Keratinocyte (primary cell): ENCODE results near the gene MAGI2. TPM values are rescaled to one million over a fixed set of nuclear protein-coding genes. Genes with fewer than 3 reads are reported as not detected.
"Not testable (repeated sequence)": the region's sequence is repeated elsewhere in the genome, so short reads cannot be mapped to it uniquely, and the experiment has no call there.

ENCODE experiments used
- DNase-seq: peaks from one replicate; pipeline ENCODE4 v3.0.0-alpha.2; 2011; ENCODE audit warnings: low read depth, missing footprints, low spot score
- FAIRE-seq: peaks from 2 replicates; lab custom pipeline; 2011; peaks lifted over from hg19 to GRCh38; lab: Jason Lieb, UNC
- H2AFZ ChIP-seq: 2 replicates; pipeline ENCODE4 v1.6.0; 2012; ENCODE audit warnings: low read length, control low read depth, inconsistent platforms; ENCODE audit not compliant: control insufficient read depth
- H3K27ac ChIP-seq: 2 replicates; pipeline ENCODE4 v1.5.1; 2011; ENCODE audit warnings: low read length; ENCODE audit not compliant: control insufficient read depth, insufficient read depth
- H3K27me3 ChIP-seq: 3 replicates; pipeline ENCODE4 v1.6.0; 2011; ENCODE audit warnings: low read length; ENCODE audit not compliant: control insufficient read depth, insufficient read depth; ENCODE audit errors: extremely low read depth
- H3K36me3 ChIP-seq, 2 experiments: 2 replicates in 1 of 2; 3 replicates in 1 of 2; pipeline ENCODE4 v1.5.1; 2011; ENCODE audit warnings: low read length in 2 of 2, mild to moderate bottlenecking in 1 of 2; ENCODE audit not compliant: control insufficient read depth in 2 of 2, insufficient read depth in 2 of 2; ENCODE audit errors: extremely low read depth in 1 of 2
- H3K4me1 ChIP-seq: 3 replicates; pipeline ENCODE4 v1.5.1; 2011; ENCODE audit warnings: low read length; ENCODE audit not compliant: control insufficient read depth, insufficient read depth; ENCODE audit errors: extremely low read depth
- H3K4me2 ChIP-seq: 3 replicates; pipeline ENCODE4 v1.6.0; 2011; ENCODE audit warnings: low read depth, low read length; ENCODE audit not compliant: control insufficient read depth, insufficient read depth; ENCODE audit errors: extremely low read depth
- H3K4me3 ChIP-seq, 3 experiments: fragments of 200-600 bp in 1 of 3; sonication (generic) in 1 of 3; 2 replicates in 2 of 3; 3 replicates in 1 of 3; pipeline ENCODE4 v1.5.1; 2011 to 2016; ENCODE audit warnings: low read length in 3 of 3, mild to moderate bottlenecking in 3 of 3, control low read depth in 2 of 3, inconsistent platforms in 1 of 3, low read depth in 1 of 3, mixed read lengths in 1 of 3, mixed run types in 1 of 3, moderate library complexity in 1 of 3; ENCODE audit not compliant: control insufficient read depth in 2 of 3, insufficient read depth in 2 of 3; ENCODE audit errors: extremely low read depth in 1 of 3
- H3K79me2 ChIP-seq: 2 replicates; pipeline ENCODE4 v1.6.0; 2012; ENCODE audit warnings: low read length; ENCODE audit not compliant: control insufficient read depth, insufficient read depth
- H3K9ac ChIP-seq: 3 replicates; pipeline ENCODE4 v1.6.0; 2011; ENCODE audit warnings: low read length; ENCODE audit not compliant: control insufficient read depth, insufficient read depth; ENCODE audit errors: extremely low read depth
- H3K9me1 ChIP-seq: 3 replicates; pipeline ENCODE4 v1.6.0; 2011; ENCODE audit warnings: low read length; ENCODE audit not compliant: control insufficient read depth, insufficient read depth; ENCODE audit errors: extremely low read depth
- H3K9me3 ChIP-seq: 2 replicates; pipeline ENCODE4 v1.5.1; 2012; ENCODE audit warnings: low read depth, low read length; ENCODE audit not compliant: control insufficient read depth
- H4K20me1 ChIP-seq: 3 replicates; pipeline ENCODE4 v1.6.0; 2011; ENCODE audit warnings: low read length; ENCODE audit not compliant: control insufficient read depth, insufficient read depth; ENCODE audit errors: extremely low read depth
- EZH2 ChIP-seq: IDR thresholded peaks from one replicate; pipeline ENCODE4 v1.6.1; 2012; ENCODE audit warnings: inconsistent platforms, mild to moderate bottlenecking, low read length, moderate library complexity
- dilution Hi-C: fragments of 300-500 bp; cut with MboI; formaldehyde crosslinking; loops from one replicate; pipeline ENCODE4 v1.7.0; 2020; ENCODE audit warnings: low sequenced_read_pairs; ENCODE audit not compliant: extremely low pct_ligation_motif_present
- polyA plus RNA-seq, 5 experiments: library from polyadenylated mRNA; depleted of rRNA in 3 of 5; stranded (reverse) in 3 of 5; stranded (forward) in 1 of 5; unstranded in 1 of 5; fragments of >200 nt; gene quantifications; 1 replicate in 1 of 5; 2 replicates in 3 of 5; 3 replicates in 1 of 5; pipeline versions ENCODE4 v1.2.1 to v1.2.3, GENCODE V29; 2011 to 2012; ENCODE audit warnings: missing spikeins in 2 of 5, low read depth in 1 of 5, low replicate concordance in 1 of 5
- TF ChIP-seq, protein P1 (sequence below), 3 experiments: IDR thresholded peaks in 1 of 3; conservative IDR thresholded peaks in 1 of 3; optimal IDR thresholded peaks in 1 of 3; 2 replicates in 2 of 3; 3 replicates in 1 of 3; pipeline versions ENCODE3 to v1.5.1; 2011; ENCODE audit warnings: low read length in 3 of 3, mild to moderate bottlenecking in 3 of 3, moderate library complexity in 2 of 3, control low read depth in 1 of 3, inconsistent platforms in 1 of 3; ENCODE audit not compliant: insufficient read depth in 2 of 3; ENCODE audit errors: extremely low read depth in 1 of 3

Gene MAGI2
- polyA plus RNA-seq, 1 donor (not counting 4 experiments of a cell fraction or from before 2014, with no cell fraction given) = 0.07 TPM

GRCh38 chr7:79034730-79035129 is 418.7 kb downstream of the MAGI2 start:
- Histone ChIP-seq H3K79me2 (no peaks in the 10 kb centered on the region), H3K36me3 (no peaks in the 10 kb centered on the region), H3K9ac (no peak overlapping the region), H4K20me1 (no peaks in the 10 kb centered on the region), H3K4me3 (no peak overlapping the region), H3K4me2 (no peak overlapping the region), H3K27me3 (no peaks in the 10 kb centered on the region), H3K4me1 (no peaks in the 10 kb centered on the region), H3K9me3 (no peaks in the 10 kb centered on the region), H3K27ac (no peak overlapping the region), H3K9me1 (no peaks in the 10 kb centered on the region), H2AFZ (no peak overlapping the region)
- dilution Hi-C loops = no loop called here
- TF ChIP-seq, protein P1, sequence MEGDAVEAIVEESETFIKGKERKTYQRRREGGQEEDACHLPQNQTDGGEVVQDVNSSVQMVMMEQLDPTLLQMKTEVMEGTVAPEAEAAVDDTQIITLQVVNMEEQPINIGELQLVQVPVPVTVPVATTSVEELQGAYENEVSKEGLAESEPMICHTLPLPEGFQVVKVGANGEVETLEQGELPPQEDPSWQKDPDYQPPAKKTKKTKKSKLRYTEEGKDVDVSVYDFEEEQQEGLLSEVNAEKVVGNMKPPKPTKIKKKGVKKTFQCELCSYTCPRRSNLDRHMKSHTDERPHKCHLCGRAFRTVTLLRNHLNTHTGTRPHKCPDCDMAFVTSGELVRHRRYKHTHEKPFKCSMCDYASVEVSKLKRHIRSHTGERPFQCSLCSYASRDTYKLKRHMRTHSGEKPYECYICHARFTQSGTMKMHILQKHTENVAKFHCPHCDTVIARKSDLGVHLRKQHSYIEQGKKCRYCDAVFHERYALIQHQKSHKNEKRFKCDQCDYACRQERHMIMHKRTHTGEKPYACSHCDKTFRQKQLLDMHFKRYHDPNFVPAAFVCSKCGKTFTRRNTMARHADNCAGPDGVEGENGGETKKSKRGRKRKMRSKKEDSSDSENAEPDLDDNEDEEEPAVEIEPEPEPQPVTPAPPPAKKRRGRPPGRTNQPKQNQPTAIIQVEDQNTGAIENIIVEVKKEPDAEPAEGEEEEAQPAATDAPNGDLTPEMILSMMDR (optimal IDR thresholded peaks at IDR 0.05 in 1 of 3, IDR thresholded peaks at IDR 0.05 in 1 of 3, conservative IDR thresholded peaks at IDR 0.05 in 1 of 3; ENCODE audit: extremely low read depth in 1 of 3, insufficient read depth in 2 of 3, low read length in 3 of 3) = no peak
- TF ChIP-seq EZH2 = no peak
- no peak for FAIRE-seq
- no peak for DNase-seq

GRCh38 chr7:79019711-79020110 is 433.8 kb downstream of the MAGI2 start:
- not testable (repeated sequence) for FAIRE-seq

GRCh38 chr7:79011921-79012320 is 441.5 kb downstream of the MAGI2 start:
- no peaks in the 10 kb centered on the region for H3K9me3 ChIP-seq
- no peak overlapping the region for H3K27ac ChIP-seq
- H4K20me1 ChIP-seq = no peaks in the 10 kb centered on the region
- no peak overlapping the region for H3K4me3 ChIP-seq
- no peaks in the 10 kb centered on the region for H3K27me3 ChIP-seq
- H3K9me1 ChIP-seq = no peaks in the 10 kb centered on the region
- H3K79me2 ChIP-seq = no peaks in the 10 kb centered on the region
- no peaks in the 10 kb centered on the region for H3K36me3 ChIP-seq
- no peak for FAIRE-seq
- dilution Hi-C loops = no loop called here
- TF ChIP-seq EZH2 = no peak
- TF ChIP-seq, protein P1 (optimal IDR thresholded peaks at IDR 0.05 in 1 of 3, IDR thresholded peaks at IDR 0.05 in 1 of 3, conservative IDR thresholded peaks at IDR 0.05 in 1 of 3; ENCODE audit: extremely low read depth in 1 of 3, insufficient read depth in 2 of 3, low read length in 3 of 3) = no peak
- no peak overlapping the region for H3K4me2 ChIP-seq
- no peaks in the 10 kb centered on the region for H3K4me1 ChIP-seq
- no peak overlapping the region for H3K9ac ChIP-seq
- no peak overlapping the region for H2AFZ ChIP-seq
- DNase-seq = no peak

More at GRCh38 chr7:79019711-79020110, 433.8 kb downstream of the MAGI2 start:
- H3K79me2 ChIP-seq, H3K27me3 ChIP-seq, H3K9me3 ChIP-seq, H3K9me1 ChIP-seq, H3K4me2 ChIP-seq, H3K4me3 ChIP-seq, dilution Hi-C loops, H3K36me3 ChIP-seq, H3K27ac ChIP-seq, DNase-seq, H2AFZ ChIP-seq, H3K9ac ChIP-seq, H3K4me1 ChIP-seq, H4K20me1 ChIP-seq: not testable (repeated sequence)
